Esophagus muscularis mucosa (tissue), 4 donors: ENCODE results near the gene ABCD4.
"Not testable (repeated sequence)": the region's sequence is repeated elsewhere in the genome, so short reads cannot be mapped to it uniquely, and the experiment has no call there.

Source experiments
- EP300 ChIP-seq: sonication (generic); formaldehyde crosslinking; IDR thresholded peaks from one replicate; pipeline ENCODE4 v1.6.1; 2017; ENCODE audit warnings: antibody characterized with exemption
- POLR2A ChIP-seq: fragments of 450-650 bp; IDR thresholded peaks from one replicate; pipeline ENCODE4 v1.6.1; 2017; ENCODE audit warnings: antibody characterized with exemption, moderate library complexity, mild to moderate bottlenecking, low read depth
- POLR2AphosphoS5 ChIP-seq, 2 donors: sonication (generic); formaldehyde crosslinking; IDR thresholded peaks; one replicate each; pipeline ENCODE4 v1.6.1; 2017; ENCODE audit warnings: antibody characterized with exemption in 2 of 2
- TF ChIP-seq, protein P1 (sequence below), 3 experiments: fragments of 200-600 bp in 2 of 3; fragments of 450-650 bp in 1 of 3; sonication (generic) in 2 of 3; IDR thresholded peaks; one replicate each; pipeline ENCODE4 v1.5.1; 2017 to 2019; ENCODE audit warnings: antibody characterized with exemption in 3 of 3, mild to moderate bottlenecking in 2 of 3, moderate library complexity in 1 of 3

DNA sequence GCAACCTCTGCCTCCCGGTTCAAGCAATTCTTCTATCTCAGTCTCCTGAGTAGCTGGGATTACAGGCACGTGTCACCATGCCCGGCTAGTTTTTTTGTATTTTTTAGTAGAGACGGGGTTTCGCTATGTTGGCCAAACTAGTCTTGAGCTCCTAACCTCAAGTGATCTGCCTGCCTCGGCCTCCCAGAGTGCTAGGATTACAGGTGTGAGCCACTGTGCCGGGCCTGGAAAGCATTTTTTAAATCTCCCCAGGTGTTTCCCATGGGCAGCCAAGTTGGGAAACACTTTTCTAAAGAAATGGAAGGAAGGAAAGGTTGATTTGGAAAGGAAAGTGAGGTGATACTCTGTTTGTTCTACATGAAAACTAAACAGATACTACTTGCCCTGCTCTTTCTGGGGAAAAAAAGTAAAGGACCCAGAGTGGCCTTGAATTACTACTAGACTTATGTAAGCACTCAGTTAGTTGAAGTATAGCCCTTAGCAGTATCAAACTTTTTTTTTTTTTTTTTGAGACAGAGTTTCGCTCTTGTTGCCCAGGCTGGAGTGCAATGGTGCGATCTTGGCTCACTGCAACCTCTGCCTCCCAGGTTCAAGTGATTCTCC lies 27.3 kb upstream of the ABCD4 start:
- TF ChIP-seq POLR2A; EP300; POLR2AphosphoS5 (IDR thresholded peaks at IDR 0.05): not testable (repeated sequence)
- TF ChIP-seq, protein P1, sequence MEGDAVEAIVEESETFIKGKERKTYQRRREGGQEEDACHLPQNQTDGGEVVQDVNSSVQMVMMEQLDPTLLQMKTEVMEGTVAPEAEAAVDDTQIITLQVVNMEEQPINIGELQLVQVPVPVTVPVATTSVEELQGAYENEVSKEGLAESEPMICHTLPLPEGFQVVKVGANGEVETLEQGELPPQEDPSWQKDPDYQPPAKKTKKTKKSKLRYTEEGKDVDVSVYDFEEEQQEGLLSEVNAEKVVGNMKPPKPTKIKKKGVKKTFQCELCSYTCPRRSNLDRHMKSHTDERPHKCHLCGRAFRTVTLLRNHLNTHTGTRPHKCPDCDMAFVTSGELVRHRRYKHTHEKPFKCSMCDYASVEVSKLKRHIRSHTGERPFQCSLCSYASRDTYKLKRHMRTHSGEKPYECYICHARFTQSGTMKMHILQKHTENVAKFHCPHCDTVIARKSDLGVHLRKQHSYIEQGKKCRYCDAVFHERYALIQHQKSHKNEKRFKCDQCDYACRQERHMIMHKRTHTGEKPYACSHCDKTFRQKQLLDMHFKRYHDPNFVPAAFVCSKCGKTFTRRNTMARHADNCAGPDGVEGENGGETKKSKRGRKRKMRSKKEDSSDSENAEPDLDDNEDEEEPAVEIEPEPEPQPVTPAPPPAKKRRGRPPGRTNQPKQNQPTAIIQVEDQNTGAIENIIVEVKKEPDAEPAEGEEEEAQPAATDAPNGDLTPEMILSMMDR (IDR thresholded peaks at IDR 0.05) = not testable (repeated sequence)
